H1 (cell line): ENCODE data around the gene SMG1. TPM values are rescaled to one million over a fixed set of nuclear protein-coding genes. Genes with fewer than 3 reads are reported as not detected.

Source experiments
- CTCF ChIA-PET: fragments of 300-600 bp; sonication (Branson Sonifier 250); formaldehyde crosslinking; loops from one replicate; lab custom pipeline; 2021; ENCODE audit not compliant: partially characterized antibody; lab: Charles Lee
- POLR2A ChIA-PET: fragments of 300-600 bp; sonication (Branson Sonifier 250); formaldehyde crosslinking; loops from one replicate; lab custom pipeline; 2021; ENCODE audit warnings: inconsistent platforms; ENCODE audit not compliant: partially characterized antibody; lab: Charles Lee
- DNase-seq, 2 experiments: peaks; one replicate each; pipeline versions ENCODE4 v3.0.0 to v3.0.0-alpha.2; 2010 to 2022; ENCODE audit warnings: low spot score in 2 of 2, low read depth in 1 of 2, mixed read lengths in 1 of 2
- FAIRE-seq: peaks from 2 replicates; lab custom pipeline; 2011; peaks lifted over from hg19 to GRCh38; lab: Jason Lieb, UNC
- H2AFZ ChIP-seq: 2 replicates; pipeline ENCODE4 v1.8.1; 2012; ENCODE audit warnings: low read length, inconsistent platforms
- H2AK5ac ChIP-seq: 2 replicates; pipeline ENCODE4 v1.6.1; 2013; ENCODE audit warnings: low read depth, low read length
- H2BK120ac ChIP-seq: replicated peaks from 2 replicates; pipeline ENCODE3; 2013; ENCODE audit warnings: low read depth, low read length, inconsistent platforms
- H2BK12ac ChIP-seq: 2 replicates; pipeline ENCODE4 v1.6.1; 2013; ENCODE audit warnings: low read depth, low read length
- H2BK15ac ChIP-seq: 2 replicates; pipeline ENCODE4 v1.6.1; 2013; ENCODE audit warnings: low read length
- H2BK20ac ChIP-seq: 2 replicates; pipeline ENCODE4 v1.6.1; 2013; ENCODE audit warnings: low read length
- H2BK5ac ChIP-seq: 2 replicates; pipeline ENCODE4 v1.6.1; 2013; ENCODE audit warnings: low read depth, low read length
- H3K14ac ChIP-seq: 2 replicates; pipeline ENCODE4 v1.6.1; 2013; ENCODE audit warnings: inconsistent platforms; ENCODE audit not compliant: insufficient read length
- H3K18ac ChIP-seq: 2 replicates; pipeline ENCODE4 v1.6.1; 2013; ENCODE audit warnings: low read length; ENCODE audit errors: extremely low read depth
- H3K23ac ChIP-seq: 2 replicates; pipeline ENCODE4 v1.6.1; 2013; ENCODE audit warnings: inconsistent platforms; ENCODE audit not compliant: insufficient read length
- H3K23me2 ChIP-seq: 2 replicates; pipeline ENCODE4 v1.6.1; 2013; ENCODE audit warnings: low read depth, low read length
- H3K27ac ChIP-seq: 2 replicates; pipeline ENCODE4 v1.6.1; 2011; ENCODE audit warnings: low read depth, low read length, inconsistent platforms
- H3K27me3 ChIP-seq, 4 experiments: replicated peaks in 1 of 4; 1 replicate in 1 of 4; 2 replicates in 3 of 4; pipeline versions ENCODE4 v1.6.1 to v1.8.1; 2011 to 2013; ENCODE audit warnings: low read length in 3 of 4, mild to moderate bottlenecking in 3 of 4, inconsistent platforms in 2 of 4, mixed read lengths in 2 of 4, moderate library complexity in 1 of 4; ENCODE audit not compliant: control insufficient read depth in 3 of 4, insufficient read depth in 3 of 4; ENCODE audit errors: extremely low read depth in 1 of 4
- H3K36me3 ChIP-seq, 4 experiments: 2 replicates each; pipeline versions ENCODE4 v1.6.1 to v1.8.1; 2011 to 2013; ENCODE audit warnings: mild to moderate bottlenecking in 4 of 4, low read length in 3 of 4, moderate library complexity in 2 of 4, control low read depth in 1 of 4, inconsistent platforms in 1 of 4; ENCODE audit not compliant: insufficient read depth in 4 of 4, control insufficient read depth in 2 of 4
- H3K4ac ChIP-seq: replicated peaks from 2 replicates; pipeline ENCODE3; 2013; ENCODE audit warnings: low read length, low read depth, mixed read lengths, inconsistent platforms; ENCODE audit not compliant: insufficient read length
- H3K4me1 ChIP-seq, 4 experiments: replicated peaks in 1 of 4; 1 replicate in 1 of 4; 2 replicates in 3 of 4; pipeline versions ENCODE4 v1.6.1 to v1.8.1; 2011 to 2013; ENCODE audit warnings: low read length in 3 of 4, inconsistent platforms in 2 of 4, mixed read lengths in 1 of 4; ENCODE audit not compliant: insufficient read depth in 4 of 4, control insufficient read depth in 3 of 4
- H3K4me2 ChIP-seq, 2 experiments: 2 replicates each; pipeline versions ENCODE4 v1.6.1 to v1.8.1; 2011 to 2013; ENCODE audit warnings: low read depth in 2 of 2, low read length in 2 of 2, control low read depth in 1 of 2, inconsistent platforms in 1 of 2, mild to moderate bottlenecking in 1 of 2; ENCODE audit not compliant: insufficient read depth in 1 of 2
- H3K4me3 ChIP-seq, 4 experiments: fragments of 200-600, 300-600 bp in 1 of 4; sonication (generic), shearing (Covaris generic), sonication (Bioruptor Twin) in 1 of 4; 2 replicates each; pipeline versions ENCODE4 v1.5.1 to v1.8.1; 2011 to 2016; ENCODE audit warnings: low read length in 4 of 4, low read depth in 3 of 4, control low read depth in 2 of 4, inconsistent platforms in 2 of 4, mild to moderate bottlenecking in 2 of 4, mixed read lengths in 1 of 4, moderate library complexity in 1 of 4; ENCODE audit not compliant: insufficient read depth in 2 of 4; ENCODE audit errors: extremely low read depth in 1 of 4
- H3K56ac ChIP-seq: replicated peaks from 2 replicates; pipeline ENCODE3; 2013; ENCODE audit warnings: low read depth, mild to moderate bottlenecking, mixed read lengths, low read length, inconsistent platforms; ENCODE audit not compliant: insufficient read length
- H3K79me1 ChIP-seq: 2 replicates; pipeline ENCODE4 v1.6.1; 2013; ENCODE audit warnings: low read depth, low read length, control low read depth
- H3K79me2 ChIP-seq, 2 experiments: 2 replicates each; pipeline versions ENCODE4 v1.6.1 to v1.8.1; 2012 to 2013; ENCODE audit warnings: low read length in 2 of 2, mild to moderate bottlenecking in 2 of 2, inconsistent platforms in 1 of 2; ENCODE audit not compliant: insufficient read depth in 2 of 2, control insufficient read depth in 1 of 2
- H3K9ac ChIP-seq, 4 experiments: replicated peaks in 1 of 4; 1 replicate in 1 of 4; 2 replicates in 3 of 4; pipeline versions ENCODE4 v1.6.1 to v1.8.1; 2011 to 2013; ENCODE audit warnings: low read depth in 3 of 4, low read length in 3 of 4, control low read depth in 2 of 4, mild to moderate bottlenecking in 2 of 4, moderate library complexity in 2 of 4, inconsistent platforms in 1 of 4; ENCODE audit errors: extremely low read depth in 1 of 4
- H3K9me3 ChIP-seq, 2 experiments: 2 replicates each; pipeline versions ENCODE4 v1.6.1 to v1.8.1; 2012 to 2013; ENCODE audit warnings: mild to moderate bottlenecking in 2 of 2, moderate library complexity in 2 of 2, control low read depth in 1 of 2, inconsistent platforms in 1 of 2, low read depth in 1 of 2, low read length in 1 of 2, mixed read lengths in 1 of 2; ENCODE audit not compliant: insufficient read depth in 2 of 2
- H4K20me1 ChIP-seq, 2 experiments: replicated peaks in 1 of 2; 2 replicates each; pipeline versions ENCODE3 to v1.8.1; 2011 to 2013; ENCODE audit warnings: inconsistent platforms in 2 of 2, low read length in 2 of 2, mild to moderate bottlenecking in 1 of 2; ENCODE audit not compliant: insufficient read depth in 2 of 2, control insufficient read depth in 1 of 2
- H4K5ac ChIP-seq: 2 replicates; pipeline ENCODE4 v1.6.1; 2013; ENCODE audit warnings: low read length, low read depth, mixed read lengths, inconsistent platforms; ENCODE audit not compliant: insufficient read length
- H4K8ac ChIP-seq: 2 replicates; pipeline ENCODE4 v1.8.0; 2013; ENCODE audit warnings: mild to moderate bottlenecking, moderate library complexity, low read length, inconsistent platforms; ENCODE audit not compliant: insufficient read depth; ENCODE audit errors: extremely low read depth
- H4K91ac ChIP-seq: replicated peaks from 2 replicates; pipeline ENCODE3; 2013; ENCODE audit warnings: low read length, mixed read lengths, inconsistent platforms; ENCODE audit not compliant: insufficient read length
- ATF2 ChIP-seq: IDR thresholded peaks from 2 replicates; pipeline ENCODE4 v1.6.1; 2012; ENCODE audit warnings: low read length, inconsistent platforms
- GABPA ChIP-seq: IDR thresholded peaks from 2 replicates; pipeline ENCODE4 v1.6.1; 2011; ENCODE audit warnings: mild to moderate bottlenecking, low read length, moderate library complexity, borderline replicate concordance; ENCODE audit not compliant: insufficient read depth
- HDAC2 ChIP-seq, 2 experiments: fragments of 300-600 bp in 1 of 2; sonication (generic) in 1 of 2; IDR thresholded peaks; 2 replicates each; pipeline ENCODE4 v1.6.1; 2011 to 2012; ENCODE audit warnings: low read depth in 2 of 2, low read length in 2 of 2, mild to moderate bottlenecking in 2 of 2, moderate library complexity in 2 of 2, borderline replicate concordance in 1 of 2, inconsistent platforms in 1 of 2
- MAX ChIP-seq: IDR thresholded peaks from 2 replicates; pipeline ENCODE4 v1.6.1; 2012; ENCODE audit warnings: inconsistent platforms
- SUZ12 ChIP-seq: fragments of 200-600 bp; sonication (generic); IDR thresholded peaks from 2 replicates; pipeline ENCODE4 v1.6.1; 2012; ENCODE audit warnings: mild to moderate bottlenecking, inconsistent platforms, low read length, moderate library complexity, mixed read lengths
- USF2 ChIP-seq: IDR thresholded peaks from 2 replicates; pipeline ENCODE4 v1.6.1; 2011; ENCODE audit warnings: low read length, improper control_type of control experiment
- WGBS, 2 experiments: shearing (Covaris generic) in 1 of 2; methylation state at CpG; one replicate each; pipeline versions ENCODE4 v1.1.6 to v1.1.7; 2013 to 2015; ENCODE audit warnings: low lambda C conversion rate in 2 of 2, mixed read lengths in 2 of 2, inconsistent platforms in 1 of 2, low coverage in 1 of 2, missing lambda C conversion rate in 1 of 2; ENCODE audit not compliant: insufficient replicate concordance in 2 of 2, insufficient coverage in 1 of 2, insufficient read length in 1 of 2; ENCODE audit errors: extremely low coverage in 1 of 2, missing lambda C conversion rate in 1 of 2; 5-methylcytosine and 5-hydroxymethylcytosine counted together
- polyA plus RNA-seq, 7 experiments: library from polyadenylated mRNA; depleted of rRNA in 3 of 7; stranded (reverse) in 5 of 7; unstranded in 2 of 7; fragments of >200 nt in 5 of 7; fragments of 200-250 nt in 2 of 7; gene quantifications; 1 replicate in 5 of 7; 2 replicates in 1 of 7; 4 replicates in 1 of 7; pipeline versions ENCODE4 v1.2.1 to v1.2.3, GENCODE V29; 2011 to 2013; ENCODE audit warnings: missing spikeins in 2 of 7, mixed read lengths in 2 of 7
- total RNA-seq: library from RNA; stranded (reverse); fragmentation: NEBNext Ultra II Directional; extraction: Animal tissue kit (Norgen Biotek cat#: 25700); gene quantifications from 2 replicates; pipeline ENCODE4 v1.2.1, GENCODE V29; 2021

SMG1 gene
- total and polyA plus RNA-seq, 2 of the 8 experiments (the other 6 are each of a cell fraction or from before 2014, with no cell fraction given) = 14.9 to 90.6 TPM

GRCh38 chr16:18802767-18803343, 123.4 kb downstream of the SMG1 start:
- Histone ChIP-seq H3K14ac (no peak overlapping the region), H3K27ac (no peak overlapping the region), H4K91ac (no peak overlapping the region), H2BK15ac (no peak overlapping the region), H3K36me3 (peaks cover 0 to 17% (median 3%) of the 10 kb centered on the region in 4 experiments; a peak in 4 of 8 replicates), H4K20me1 (peaks cover 3 to 4% of the 10 kb centered on the region in 2 experiments), H3K9ac (no peak overlapping the region), H2BK20ac (no peak overlapping the region), H3K4ac (no peak overlapping the region), H3K18ac (no peak overlapping the region), H3K79me1 (no peaks in the 10 kb centered on the region; the same call in 1 of the 2 replicates), H3K9me3 (no peaks in the 10 kb centered on the region; a peak in 1 of 4 replicates), H4K5ac (no peak overlapping the region), H3K4me1 (peaks cover 4 to 11% (median 8%) of the 10 kb centered on the region in 4 experiments; a peak in 5 of 7 replicates), H3K23me2 (peaks cover 3% of the 10 kb centered on the region; the same call in 1 of the 2 replicates), H2AK5ac (no peak overlapping the region), H3K27me3 (no peaks in the 10 kb centered on the region), H2BK12ac (no peak overlapping the region), H3K4me2 (no peak overlapping the region; a peak in 1 of 4 replicates), H3K79me2 (peaks cover 16 to 36% of the 10 kb centered on the region in 2 experiments), H3K56ac (no peak overlapping the region), H2BK5ac (no peak overlapping the region), H2BK120ac (no peak overlapping the region), H4K8ac (no peak overlapping the region), H2AFZ (no peak overlapping the region), H3K23ac (no peak overlapping the region), H3K4me3 (no peak overlapping the region)
- FAIRE-seq (no peak), DNase-seq (no peak)
- ChIA-PET CTCF (interaction anchor here (0.6 to 1.1 kb wide), 3 partner anchors 8 to 1555 kb away, joined by 3 to 4 read pairs (median 3); no protein-coding TSS in a partner anchor), POLR2A (interaction anchor here (1.2 to 14.8 kb wide), 8 partner anchors 14 to 181 kb away, joined by 3 to 503 read pairs (median 8); partner anchors contain the start of genes RPS15A and TMC7)
- WGBS, 2 experiments = 90% methylated on average over 16 of the region's 16 CpGs; no CpG with 5 or more reads in 1 of the 2 experiments
- TF ChIP-seq SUZ12 (no peak), USF2 (no peak), GABPA (no peak), MAX (no peak), HDAC2 (IDR thresholded peaks at IDR 0.05; ENCODE audit: borderline replicate concordance in 1 of 2, low read depth in 2 of 2, low read length in 2 of 2) (no peak), ATF2 (no peak)
